ENCODE measurements around the gene KLF7. TPM values are rescaled to one million over a fixed set of nuclear protein-coding genes. Genes with fewer than 3 reads are reported as not detected.

KLF7 gene
- total and polyA plus RNA-seq, 9 of the 15 experiments (the other 6 are each of a cell fraction or from before 2014, with no cell fraction given) = 0.04 to 0.54 (median 0.07) TPM

DNA sequence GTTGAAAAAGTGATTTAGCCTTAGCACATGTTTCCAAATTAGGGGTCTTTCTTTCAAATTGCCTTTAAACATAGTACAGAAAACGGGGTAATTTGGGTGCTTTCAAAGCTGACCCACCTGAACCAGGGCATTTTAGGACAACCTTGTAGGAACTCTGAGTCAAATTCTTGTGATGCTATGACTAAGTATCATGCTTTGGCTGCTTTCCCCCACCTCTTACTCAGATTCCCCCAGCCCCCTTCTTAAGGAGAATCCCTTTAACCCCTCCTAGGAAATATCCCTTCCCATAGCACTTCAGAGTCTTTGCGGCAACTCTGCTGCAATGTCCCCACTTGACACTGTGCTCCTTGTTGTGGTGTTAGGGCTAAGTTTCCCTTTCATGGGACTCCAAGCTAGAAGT lies 18.6 kb upstream of the KLF7 start (continued):
- TF ChIP-seq NONO (IDR thresholded peaks at IDR 0.05; ENCODE audit: low read depth in 2 of 2, low read length in 1 of 2) (no peak), HNRNPH1 (optimal IDR thresholded peaks at IDR 0.05; ENCODE audit: low read depth, low read length) (no peak), TGIF2 (CRISPR knock-in tag; IDR thresholded peaks at IDR 0.05) (no peak), KDM2B (CRISPR knock-in tag; IDR thresholded peaks at IDR 0.05) (no peak), DIDO1 (tag; IDR thresholded peaks at IDR 0.05; ENCODE audit: low read depth) (no peak), ZNF717 (CRISPR knock-in tag; IDR thresholded peaks at IDR 0.05) (no peak), ZNF507 (tag; conservative IDR thresholded peaks at IDR 0.05) (no peak), KHSRP (IDR thresholded peaks at IDR 0.05) (no peak)
- TF ChIP-seq, protein P1, sequence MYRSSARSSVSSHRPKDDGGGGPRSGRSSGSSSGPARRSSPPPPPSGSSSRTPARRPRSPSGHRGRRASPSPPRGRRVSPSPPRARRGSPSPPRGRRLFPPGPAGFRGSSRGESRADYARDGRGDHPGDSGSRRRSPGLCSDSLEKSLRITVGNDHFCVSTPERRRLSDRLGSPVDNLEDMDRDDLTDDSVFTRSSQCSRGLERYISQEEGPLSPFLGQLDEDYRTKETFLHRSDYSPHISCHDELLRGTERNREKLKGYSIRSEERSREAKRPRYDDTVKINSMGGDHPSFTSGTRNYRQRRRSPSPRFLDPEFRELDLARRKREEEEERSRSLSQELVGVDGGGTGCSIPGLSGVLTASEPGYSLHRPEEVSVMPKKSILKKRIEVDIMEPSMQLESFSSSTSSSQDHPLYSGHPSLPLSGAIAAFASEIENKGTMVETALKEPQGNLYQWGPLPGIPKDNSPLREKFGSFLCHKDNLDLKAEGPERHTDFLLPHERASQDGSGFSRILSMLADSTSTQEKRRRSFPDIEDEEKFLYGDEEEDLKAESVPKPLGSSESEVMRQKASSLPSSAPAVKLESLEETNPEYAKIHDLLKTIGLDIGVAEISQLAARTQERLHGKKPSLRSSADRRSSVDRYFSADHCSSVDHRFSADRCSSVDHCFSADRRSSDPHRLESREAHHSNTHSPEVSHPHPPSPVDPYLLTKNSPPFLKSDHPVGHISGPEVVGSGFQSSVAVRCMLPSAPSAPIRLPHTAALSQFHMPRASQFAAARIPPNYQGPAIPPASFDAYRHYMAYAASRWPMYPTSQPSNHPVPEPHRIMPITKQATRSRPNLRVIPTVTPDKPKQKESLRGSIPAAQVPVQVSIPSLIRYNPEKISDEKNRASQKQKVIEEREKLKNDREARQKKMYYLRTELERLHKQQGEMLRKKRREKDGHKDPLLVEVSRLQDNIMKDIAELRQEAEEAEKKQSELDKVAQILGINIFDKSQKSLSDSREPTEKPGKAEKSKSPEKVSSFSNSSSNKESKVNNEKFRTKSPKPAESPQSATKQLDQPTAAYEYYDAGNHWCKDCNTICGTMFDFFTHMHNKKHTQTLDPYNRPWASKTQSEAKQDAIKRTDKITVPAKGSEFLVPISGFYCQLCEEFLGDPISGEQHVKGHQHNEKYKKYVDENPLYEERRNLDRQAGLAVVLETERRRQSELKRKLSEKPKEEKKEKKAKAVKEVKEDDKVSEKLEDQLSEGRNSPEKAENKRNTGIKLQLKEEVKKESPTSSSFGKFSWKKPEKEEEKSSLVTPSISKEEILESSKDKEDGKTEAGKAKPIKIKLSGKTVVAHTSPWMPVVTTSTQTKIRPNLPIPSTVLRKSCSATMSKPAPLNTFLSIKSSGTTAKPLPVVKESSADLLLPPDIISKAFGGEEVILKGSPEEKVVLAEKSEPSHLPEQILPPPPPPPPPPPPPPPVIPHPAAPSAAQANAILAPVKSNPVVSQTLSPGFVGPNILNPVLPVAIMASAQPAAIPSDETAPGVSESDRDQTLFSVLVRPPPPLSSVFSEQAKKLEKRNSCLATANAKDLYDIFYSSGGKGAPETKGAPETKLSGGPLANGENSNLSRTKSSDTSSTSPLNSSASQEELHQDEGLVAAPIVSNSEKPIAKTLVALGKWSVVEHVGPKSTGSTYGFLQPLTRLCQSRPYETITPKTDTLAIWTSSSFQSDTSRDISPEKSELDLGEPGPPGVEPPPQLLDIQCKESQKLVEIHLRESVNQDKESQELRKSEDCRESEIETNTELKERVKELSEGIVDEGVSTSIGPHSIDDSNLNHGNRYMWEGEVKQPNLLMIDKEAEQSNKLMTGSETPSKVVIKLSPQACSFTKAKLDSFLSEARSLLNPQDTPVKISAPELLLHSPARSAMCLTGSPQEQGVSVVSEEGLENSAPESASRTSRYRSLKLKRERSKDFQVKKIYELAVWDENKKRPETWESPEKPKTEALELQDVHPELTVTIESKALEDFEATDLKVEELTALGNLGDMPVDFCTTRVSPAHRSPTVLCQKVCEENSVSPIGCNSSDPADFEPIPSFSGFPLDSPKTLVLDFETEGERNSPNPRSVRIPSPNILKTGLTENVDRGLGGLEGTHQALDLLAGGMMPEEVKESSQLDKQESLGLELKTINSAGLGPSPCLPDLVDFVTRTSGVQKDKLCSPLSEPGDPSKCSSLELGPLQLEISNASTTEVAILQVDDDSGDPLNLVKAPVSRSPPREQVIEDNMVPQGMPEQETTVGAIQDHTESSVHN (IDR thresholded peaks at IDR 0.05; ENCODE audit: borderline replicate concordance in 1 of 2, low read depth in 1 of 2) = no peak
- TF ChIP-seq, protein P2, sequence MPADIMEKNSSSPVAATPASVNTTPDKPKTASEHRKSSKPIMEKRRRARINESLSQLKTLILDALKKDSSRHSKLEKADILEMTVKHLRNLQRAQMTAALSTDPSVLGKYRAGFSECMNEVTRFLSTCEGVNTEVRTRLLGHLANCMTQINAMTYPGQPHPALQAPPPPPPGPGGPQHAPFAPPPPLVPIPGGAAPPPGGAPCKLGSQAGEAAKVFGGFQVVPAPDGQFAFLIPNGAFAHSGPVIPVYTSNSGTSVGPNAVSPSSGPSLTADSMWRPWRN (IDR thresholded peaks at IDR 0.05; ENCODE audit: low read depth) = no peak
